ENCODE data around the gene NRXN2.

Gene NRXN2

DNA sequence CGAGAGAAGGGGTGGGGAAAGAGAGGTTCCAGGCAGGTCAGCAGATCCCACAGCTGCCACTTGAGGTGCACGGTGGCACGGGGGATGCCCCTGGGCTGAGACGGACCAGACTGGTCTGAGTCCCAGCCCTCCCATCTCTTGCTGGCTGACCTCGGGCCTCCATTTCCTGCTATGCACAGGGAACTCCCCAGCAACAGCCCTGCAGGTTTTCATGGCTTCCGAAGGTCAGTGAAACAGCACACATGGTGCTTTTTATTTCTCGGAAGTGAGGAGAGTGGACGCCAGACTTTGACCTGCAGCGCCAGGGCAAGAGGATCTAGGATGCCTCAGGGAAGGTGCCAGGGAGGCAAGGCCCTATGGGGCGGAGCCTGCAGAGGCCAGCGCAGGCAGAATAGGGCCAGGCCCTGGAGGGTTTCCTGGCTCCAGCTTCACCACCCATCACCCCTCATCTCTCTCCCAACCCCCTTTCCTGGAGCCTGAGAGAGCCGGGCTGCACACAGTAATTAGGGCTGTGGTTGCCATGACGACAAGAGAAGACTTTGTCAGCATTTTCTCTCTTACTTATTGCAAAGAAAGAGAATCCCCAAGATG is 102.5 kb downstream of the NRXN2 start:
- TF ChIP-seq POLR2A (IDR thresholded peaks at IDR 0.05; ENCODE audit: low read length) = no peak
- no peak for TF ChIP-seq GATA1 (IDR thresholded peaks at IDR 0.05; ENCODE audit: low read depth, low read length)
- no peak for DNase-seq

DNA sequence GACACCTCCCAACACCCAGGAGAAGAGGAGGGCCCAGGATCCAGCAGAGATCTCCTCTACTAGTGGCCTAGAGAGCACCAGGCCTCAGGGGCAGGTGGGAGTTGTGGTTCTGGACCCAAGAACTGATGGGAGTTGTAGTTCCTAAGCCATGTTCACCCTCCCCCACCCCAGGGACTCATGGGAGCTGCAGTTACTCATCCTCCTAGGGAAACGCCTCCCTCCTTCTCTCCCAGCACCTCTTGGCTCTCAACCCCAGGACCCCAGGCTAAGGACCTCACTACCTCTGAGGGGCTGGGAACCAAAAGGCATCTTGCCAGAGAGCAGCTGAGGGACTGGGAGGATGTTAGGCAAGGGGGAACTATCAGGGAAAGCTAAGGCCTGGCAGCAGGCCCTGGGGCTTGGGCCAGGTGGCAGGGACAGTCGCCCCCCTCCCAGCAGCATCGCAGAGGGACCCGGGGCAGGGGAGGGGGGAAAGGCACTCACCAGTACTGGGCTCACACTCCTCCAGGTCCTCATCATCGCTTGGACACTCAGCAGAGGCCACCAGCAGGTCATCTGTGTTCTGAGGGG is 103.1 kb downstream of the NRXN2 start:
- TF ChIP-seq GATA1 (IDR thresholded peaks at IDR 0.05; ENCODE audit: low read depth, low read length) (no peak), POLR2A (IDR thresholded peaks at IDR 0.05; ENCODE audit: low read length) (no peak)
- DNase-seq = no peak

DNA sequence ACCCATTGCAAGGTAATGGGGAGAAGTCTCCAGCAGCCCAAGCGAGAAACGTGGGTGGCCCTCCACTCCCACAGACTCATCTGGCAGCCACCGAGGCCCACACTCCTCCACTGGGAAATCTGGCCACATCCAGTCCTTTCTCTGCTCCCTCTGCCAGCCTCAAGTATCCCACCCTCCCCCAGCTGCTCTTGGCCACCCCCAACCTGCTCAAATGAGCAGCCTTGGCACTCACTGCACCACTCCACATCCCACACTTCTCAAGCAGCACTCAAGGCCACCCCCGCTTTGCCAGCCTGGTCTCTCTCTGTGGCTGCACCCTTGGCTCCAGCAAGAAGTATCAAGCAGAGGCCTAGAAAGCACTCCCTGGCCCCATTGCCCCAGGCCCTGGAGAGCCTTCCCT is 103.8 kb downstream of the NRXN2 start:
- TF ChIP-seq GATA1 (IDR thresholded peaks at IDR 0.05; ENCODE audit: low read depth, low read length) (no peak), POLR2A (IDR thresholded peaks at IDR 0.05; ENCODE audit: low read length) (no peak)
- no peak for DNase-seq

DNA sequence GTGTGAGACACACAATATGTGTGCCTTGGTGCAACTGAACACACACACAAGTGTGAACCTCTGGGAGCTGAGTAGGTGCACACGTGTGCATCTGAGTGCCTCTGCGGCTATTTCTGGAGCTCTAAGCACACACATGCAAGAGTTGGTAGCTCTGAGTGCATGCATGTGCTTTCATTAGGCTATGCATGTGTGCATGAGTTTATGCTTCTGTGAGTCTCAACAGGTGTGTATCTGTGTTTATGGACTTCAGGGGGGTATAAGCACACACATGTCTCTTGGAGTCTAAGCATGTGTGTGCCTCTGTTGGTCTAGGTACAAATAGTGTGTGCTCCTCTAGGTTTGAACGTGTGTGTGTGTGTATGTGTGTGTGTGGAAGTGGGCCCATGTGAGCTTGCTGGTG is 106.2 kb downstream of the NRXN2 start:
- TF ChIP-seq GATA1 (IDR thresholded peaks at IDR 0.05; ENCODE audit: low read depth, low read length) = no peak
- no peak for TF ChIP-seq POLR2A (IDR thresholded peaks at IDR 0.05; ENCODE audit: low read length)
- no peak for DNase-seq

DNA sequence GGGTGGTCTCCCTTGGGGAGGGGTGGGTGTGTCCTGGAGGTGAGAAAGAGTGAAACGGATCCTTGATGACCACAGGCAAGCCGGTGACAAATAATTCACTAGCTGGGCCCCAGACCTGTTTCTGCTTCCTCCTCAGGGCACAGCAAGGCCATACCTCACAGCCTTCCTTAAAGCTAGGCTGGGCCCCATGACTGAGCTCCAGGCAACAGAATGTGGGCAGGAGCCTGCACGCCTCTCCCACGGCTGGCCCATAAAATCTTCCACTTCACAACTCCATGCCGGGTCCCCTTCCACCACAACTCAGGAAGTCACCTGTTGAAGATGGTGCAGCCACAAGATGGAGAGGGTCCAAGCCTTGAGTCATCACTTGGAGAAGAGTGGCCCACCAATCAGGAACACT is 108.1 kb downstream of the NRXN2 start:
- TF ChIP-seq GATA1 (IDR thresholded peaks at IDR 0.05; ENCODE audit: low read depth, low read length) (no peak), POLR2A (IDR thresholded peaks at IDR 0.05; ENCODE audit: low read length) (no peak)
- DNase-seq = no peak

DNA sequence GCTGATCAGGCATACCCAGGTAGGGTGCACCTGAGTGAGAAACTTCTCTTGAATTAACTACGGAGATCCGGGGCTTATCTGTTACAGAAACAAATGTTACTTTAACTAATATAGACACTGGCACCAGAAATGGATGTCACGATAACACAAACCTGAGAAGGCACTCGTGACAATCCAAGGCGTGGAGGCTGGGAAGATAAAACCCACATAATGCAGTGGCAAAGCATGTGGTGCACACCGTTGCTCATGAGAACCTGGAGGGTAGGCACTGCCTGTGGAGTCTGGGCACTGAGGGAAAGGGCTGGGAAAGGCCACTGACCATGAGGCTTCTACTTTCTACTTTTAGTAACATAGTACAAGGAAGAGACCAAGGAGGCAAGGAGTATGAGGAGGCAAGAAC is 109.3 kb downstream of the NRXN2 start:
- TF ChIP-seq GATA1 (IDR thresholded peaks at IDR 0.05; ENCODE audit: low read depth, low read length) (no peak), POLR2A (IDR thresholded peaks at IDR 0.05; ENCODE audit: low read length) (no peak)

DNA sequence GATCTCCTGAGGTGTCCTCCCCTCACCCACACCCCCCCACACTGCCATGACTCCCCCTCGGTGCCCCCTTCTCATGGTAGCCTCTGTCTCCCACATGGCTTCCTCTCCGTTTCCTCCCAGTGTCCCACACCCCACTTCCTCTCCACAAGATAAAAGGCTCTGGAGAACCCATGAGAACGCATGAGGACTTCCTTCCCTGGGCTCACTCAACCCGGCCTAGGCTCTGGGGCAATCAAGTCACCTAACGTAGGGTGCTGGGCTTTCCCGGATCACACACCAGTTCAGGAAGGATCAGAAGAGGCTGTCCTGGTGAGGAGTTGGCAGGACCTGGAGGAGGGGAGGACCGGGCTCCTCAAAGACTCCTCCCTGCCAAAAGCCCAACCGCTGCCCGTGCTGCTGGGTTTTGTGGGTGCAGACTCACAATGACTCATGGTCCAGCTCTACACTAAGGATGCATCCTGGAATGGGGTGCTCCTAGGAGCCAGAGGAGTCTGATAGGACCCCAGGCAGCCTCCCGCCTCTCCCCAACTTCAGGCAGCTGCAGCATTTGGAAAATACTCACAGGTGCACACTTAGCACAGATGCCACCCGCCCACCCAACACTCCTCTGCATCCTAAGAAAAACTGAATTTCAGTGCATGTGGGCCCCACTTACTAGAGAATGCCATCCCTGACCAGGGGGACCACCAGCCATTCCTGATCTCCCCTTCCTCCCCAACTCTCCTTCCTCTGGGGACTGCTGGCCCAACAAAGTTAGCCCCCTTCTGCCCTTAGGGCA is 110.9 kb downstream of the NRXN2 start:
- no peak for DNase-seq

More for the DNA sequence above, 109.3 kb downstream of the NRXN2 start:
- no peak for DNase-seq

DNA sequence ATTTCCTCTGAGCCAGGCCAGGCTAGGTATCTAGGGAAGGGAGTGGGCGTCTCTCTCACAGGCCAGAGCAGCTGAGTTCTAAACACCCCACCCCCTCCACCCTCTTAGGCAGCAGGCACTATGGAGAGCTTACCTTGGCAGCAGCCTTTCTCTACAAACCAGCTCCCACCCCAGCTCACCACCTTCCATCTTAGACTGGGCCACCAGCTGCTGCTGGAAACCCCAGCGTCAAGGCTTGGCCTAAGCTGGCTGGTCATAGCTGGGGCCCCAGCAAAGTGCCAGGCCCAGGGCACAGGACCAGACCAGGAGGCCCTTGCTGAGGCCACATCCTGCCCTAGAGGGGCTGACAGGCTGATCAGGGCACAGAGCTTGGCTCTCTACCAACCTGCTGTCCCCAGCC is 111.8 kb downstream of the NRXN2 start:
- no peak for DNase-seq
- TF ChIP-seq POLR2A (IDR thresholded peaks at IDR 0.05; ENCODE audit: low read length) (no peak), GATA1 (IDR thresholded peaks at IDR 0.05; ENCODE audit: low read depth, low read length) (no peak)

More for the DNA sequence above, 110.9 kb downstream of the NRXN2 start:
- TF ChIP-seq GATA1 (IDR thresholded peaks at IDR 0.05; ENCODE audit: low read depth, low read length) (no peak), POLR2A (IDR thresholded peaks at IDR 0.05; ENCODE audit: low read length) (no peak)

DNA sequence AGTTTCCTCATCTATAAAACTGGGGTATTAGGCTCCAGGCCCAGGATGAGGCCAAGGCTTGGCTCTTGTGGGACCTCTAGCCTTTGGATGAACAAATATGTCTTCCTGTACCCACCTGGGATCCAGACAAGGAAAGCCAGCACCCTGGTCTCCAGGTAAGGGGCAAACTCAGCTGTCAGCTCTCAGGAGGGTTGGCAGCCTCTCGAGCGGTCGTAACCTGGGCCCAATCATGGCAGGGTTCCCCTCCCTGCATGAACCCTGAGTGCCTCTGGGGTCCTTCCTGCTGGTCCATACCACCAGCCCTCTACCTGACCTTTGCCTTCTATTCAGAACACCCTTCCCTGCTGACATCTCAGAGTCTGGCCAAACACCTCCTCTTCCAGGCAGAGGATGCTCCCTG is 112.4 kb downstream of the NRXN2 start:
- TF ChIP-seq POLR2A (IDR thresholded peaks at IDR 0.05; ENCODE audit: low read length) (no peak), GATA1 (IDR thresholded peaks at IDR 0.05; ENCODE audit: low read depth, low read length) (no peak)
- no peak for DNase-seq

DNA sequence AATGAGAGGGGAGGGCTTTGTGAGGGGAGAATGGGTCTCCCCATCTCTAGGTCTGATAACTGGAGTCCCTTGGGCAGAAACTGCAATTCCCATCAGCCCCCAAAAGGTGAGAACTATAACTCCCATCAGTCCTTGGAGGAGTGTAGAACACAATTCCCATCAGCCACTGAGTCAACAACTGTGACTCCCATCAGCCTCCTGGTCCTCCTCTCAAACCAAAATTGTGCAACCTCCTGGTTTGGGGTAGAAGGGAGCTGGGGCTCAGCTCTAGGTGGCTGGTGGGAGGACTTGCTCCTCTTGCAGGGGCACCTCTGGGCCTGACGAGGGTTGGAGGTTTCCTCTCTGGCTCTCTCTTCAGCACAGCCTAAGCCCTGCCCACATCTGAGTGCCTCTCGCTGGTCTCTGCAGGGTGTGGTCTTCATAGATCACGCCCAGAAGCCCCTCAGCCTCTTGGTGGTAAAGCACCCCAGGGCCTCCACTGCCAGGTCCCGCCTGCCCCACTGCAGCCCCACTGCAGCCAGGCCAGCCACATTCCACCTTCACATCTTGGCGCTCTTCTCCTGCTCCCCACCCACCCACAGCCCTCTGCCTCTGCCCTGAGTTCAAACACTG is 113.5 kb downstream of the NRXN2 start:
- TF ChIP-seq POLR2A (IDR thresholded peaks at IDR 0.05; ENCODE audit: low read length) = no peak
- no peak for TF ChIP-seq GATA1 (IDR thresholded peaks at IDR 0.05; ENCODE audit: low read depth, low read length)
- DNase-seq = no peak

DNA sequence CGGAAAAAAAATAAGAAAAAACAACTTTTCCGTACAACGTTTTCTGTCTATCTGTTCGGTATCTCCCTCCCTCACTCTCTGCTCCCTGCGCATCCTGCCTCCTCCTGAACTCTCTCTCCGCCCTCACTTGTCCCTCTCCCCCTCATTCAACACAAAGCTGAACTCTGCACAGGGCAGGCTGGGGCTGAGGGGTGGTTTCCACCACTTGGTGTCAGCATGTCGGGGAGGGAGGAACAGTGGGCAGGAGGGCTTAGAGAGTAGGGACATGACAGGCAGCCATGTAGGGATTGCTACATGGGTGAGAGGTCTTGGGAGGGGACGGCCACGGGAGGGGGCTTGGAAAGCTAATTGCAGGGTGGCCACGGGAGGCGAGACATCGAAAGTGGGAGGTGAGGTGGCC is 114.4 kb downstream of the NRXN2 start:
- no peak for TF ChIP-seq POLR2A (IDR thresholded peaks at IDR 0.05; ENCODE audit: low read length)
- no peak for TF ChIP-seq GATA1 (IDR thresholded peaks at IDR 0.05; ENCODE audit: low read depth, low read length)
- DNase-seq = no peak

DNA sequence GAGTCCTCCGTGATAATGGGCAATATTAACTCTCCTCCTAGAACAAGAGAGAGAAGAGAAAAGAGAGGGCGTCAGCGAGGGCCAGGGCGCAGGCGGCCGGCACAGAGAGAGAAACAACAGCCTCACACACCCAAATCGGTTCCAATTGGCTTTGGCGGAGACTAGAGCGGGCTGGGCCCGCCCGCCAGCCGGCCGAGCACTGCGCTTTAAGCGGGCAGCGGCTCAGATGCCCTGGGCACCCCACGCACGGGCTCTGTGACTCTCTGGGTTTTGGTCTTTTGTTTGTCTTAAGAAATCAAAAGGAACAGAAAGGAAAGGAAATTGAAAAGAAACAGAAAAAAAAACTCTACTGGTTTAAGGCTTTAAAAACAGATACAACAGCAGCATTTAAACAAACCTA is 115.0 kb downstream of the NRXN2 start:
- DNase-seq = no peak
- TF ChIP-seq POLR2A (IDR thresholded peaks at IDR 0.05; ENCODE audit: low read length) = no peak
- TF ChIP-seq GATA1 (IDR thresholded peaks at IDR 0.05; ENCODE audit: low read depth, low read length) = no peak

DNA sequence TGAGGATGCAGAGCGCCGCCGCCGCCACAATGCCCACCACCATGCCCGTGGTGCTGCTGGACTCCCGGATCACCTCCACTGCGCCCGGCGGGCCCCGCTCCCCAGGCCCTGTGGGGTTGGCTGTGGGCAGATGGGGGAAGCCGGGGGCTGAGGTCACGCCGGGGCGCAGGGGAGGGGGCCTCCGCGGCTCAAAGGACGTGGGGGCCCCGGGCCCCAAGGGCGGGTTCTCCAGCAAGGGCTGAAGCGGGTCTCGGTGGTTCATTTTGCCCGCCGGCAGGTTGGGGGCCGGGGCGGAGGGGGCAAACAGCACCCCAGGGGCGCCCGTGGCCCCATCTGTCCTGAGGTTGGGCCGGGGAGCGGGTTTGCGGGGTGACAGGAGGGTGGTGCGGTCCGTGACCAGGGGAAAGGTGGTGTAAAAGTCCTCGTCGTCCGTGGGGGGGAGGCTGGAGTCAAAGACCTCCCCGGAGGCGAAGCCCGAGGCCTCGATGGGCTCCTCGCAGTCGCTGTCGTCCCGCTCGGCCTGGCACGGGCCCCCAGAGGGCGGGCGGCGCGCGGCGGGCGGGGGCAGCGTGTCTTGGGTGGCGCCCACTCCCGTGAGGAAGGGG is 115.5 kb downstream of the NRXN2 start:
- no peak for DNase-seq
- TF ChIP-seq GATA1 (IDR thresholded peaks at IDR 0.05; ENCODE audit: low read depth, low read length) = no peak
- no peak for TF ChIP-seq POLR2A (IDR thresholded peaks at IDR 0.05; ENCODE audit: low read length)

DNA sequence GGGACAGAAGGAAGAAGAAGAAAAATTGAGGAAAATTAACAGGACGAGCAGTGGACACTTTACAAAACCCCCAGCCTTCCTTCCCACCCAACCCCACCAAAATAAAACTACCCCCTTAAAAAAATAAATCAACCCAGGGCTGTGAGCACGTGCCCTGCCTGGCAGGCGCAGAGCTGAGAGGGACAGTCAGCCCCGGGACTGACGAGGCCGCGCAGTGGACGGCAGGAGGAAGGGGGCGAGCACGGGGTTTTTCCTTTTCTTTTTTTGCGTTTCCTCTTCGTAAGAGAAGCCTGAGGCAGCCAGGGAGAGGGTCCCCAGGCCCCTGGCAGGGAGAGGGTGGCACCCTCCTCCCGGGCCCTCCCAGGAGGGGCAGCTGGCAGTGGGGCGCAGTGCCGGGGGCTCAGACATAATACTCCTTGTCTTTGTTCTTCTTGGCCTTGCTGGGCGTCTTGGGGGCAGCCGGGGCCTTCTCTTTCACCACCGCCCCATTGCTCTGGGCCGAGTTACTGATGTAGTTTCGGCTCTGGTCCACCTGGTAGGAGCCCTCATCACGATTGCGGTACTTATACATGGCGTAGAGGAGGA is 116.1 kb downstream of the NRXN2 start:
- TF ChIP-seq POLR2A (IDR thresholded peaks at IDR 0.05; ENCODE audit: low read length) = no peak
- TF ChIP-seq GATA1 (IDR thresholded peaks at IDR 0.05; ENCODE audit: low read depth, low read length) = no peak
- DNase-seq = no peak
